H9 (cell line): ENCODE measurements around the gene THSD7B. TPM values are rescaled to one million over a fixed set of nuclear protein-coding genes. Genes with fewer than 3 reads are reported as not detected.

Experiments used
- DNase-seq: peaks from one replicate; pipeline ENCODE4 v3.0.0-alpha.2; 2017
- H2AFZ ChIP-seq: one replicate; pipeline ENCODE4 v1.6.1; 2013; ENCODE audit warnings: mild to moderate bottlenecking, low read length, control low read depth, moderate library complexity
- H2AK5ac ChIP-seq: 2 replicates; pipeline ENCODE4 v1.6.1; 2013; ENCODE audit warnings: low read length, control low read depth, mixed read lengths; ENCODE audit not compliant: insufficient read length
- H2BK120ac ChIP-seq: one replicate; pipeline ENCODE4 v1.6.1; 2013; ENCODE audit warnings: low read depth, mild to moderate bottlenecking, low read length, control low read depth, inconsistent platforms; ENCODE audit not compliant: poor library complexity, severe bottlenecking
- H2BK12ac ChIP-seq: 2 replicates; pipeline ENCODE4 v1.6.1; 2013; ENCODE audit warnings: low read length, control low read depth, mixed read lengths, low read depth; ENCODE audit not compliant: insufficient read length
- H2BK15ac ChIP-seq: 2 replicates; pipeline ENCODE4 v1.6.1; 2013; ENCODE audit warnings: low read depth, low read length, control low read depth
- H2BK20ac ChIP-seq: one replicate; pipeline ENCODE4 v1.6.1; 2013; ENCODE audit warnings: low read depth, mild to moderate bottlenecking, low read length, control low read depth, inconsistent platforms; ENCODE audit not compliant: poor library complexity, severe bottlenecking
- H2BK5ac ChIP-seq: 2 replicates; pipeline ENCODE4 v1.6.1; 2013; ENCODE audit warnings: low read length, control low read depth, mixed read lengths; ENCODE audit not compliant: insufficient read length
- H3K14ac ChIP-seq: 2 replicates; pipeline ENCODE4 v1.6.1; 2013; ENCODE audit warnings: low read length, control low read depth; ENCODE audit not compliant: insufficient read depth
- H3K18ac ChIP-seq: 2 replicates; pipeline ENCODE4 v1.6.1; 2013; ENCODE audit warnings: low read depth, mild to moderate bottlenecking, mixed read lengths, low read length, control low read depth; ENCODE audit not compliant: insufficient read length
- H3K23ac ChIP-seq: 2 replicates; pipeline ENCODE4 v1.6.1; 2013; ENCODE audit warnings: low read length, control low read depth, mixed read lengths, low read depth; ENCODE audit not compliant: insufficient read length
- H3K23me2 ChIP-seq: 2 replicates; pipeline ENCODE4 v1.6.1; 2013; ENCODE audit warnings: low read depth, mild to moderate bottlenecking, mixed read lengths, low read length, control low read depth; ENCODE audit not compliant: insufficient read length, poor library complexity, severe bottlenecking
- H3K27ac ChIP-seq: 2 replicates; pipeline ENCODE4 v1.5.1; 2013; ENCODE audit warnings: low read length, control low read depth, mixed read lengths, low read depth; ENCODE audit not compliant: insufficient read length
- H3K27me3 ChIP-seq: 2 replicates; pipeline ENCODE4 v1.6.1; 2013; ENCODE audit warnings: low read length, control low read depth, inconsistent platforms; ENCODE audit not compliant: insufficient read depth
- H3K4ac ChIP-seq: 2 replicates; pipeline ENCODE4 v1.6.1; 2013; ENCODE audit warnings: low read depth, mild to moderate bottlenecking, control low read depth, inconsistent platforms, low read length, moderate library complexity
- H3K4me1 ChIP-seq: 2 replicates; pipeline ENCODE4 v1.6.1; 2013; ENCODE audit warnings: low read length, control low read depth, inconsistent platforms; ENCODE audit not compliant: insufficient read depth
- H3K4me2 ChIP-seq: 2 replicates; pipeline ENCODE4 v1.6.1; 2013; ENCODE audit warnings: low read length, control low read depth, mixed read lengths; ENCODE audit not compliant: insufficient read length, insufficient read depth
- H3K56ac ChIP-seq: 2 replicates; pipeline ENCODE4 v1.6.1; 2013; ENCODE audit warnings: low read depth, mild to moderate bottlenecking, mixed read lengths, low read length, control low read depth; ENCODE audit not compliant: insufficient read length
- H3K79me1 ChIP-seq: 2 replicates; pipeline ENCODE4 v1.6.1; 2013; ENCODE audit warnings: low read depth, mild to moderate bottlenecking, moderate library complexity, low read length, control low read depth, inconsistent platforms; ENCODE audit not compliant: insufficient read depth, poor library complexity, severe bottlenecking
- H3K79me2 ChIP-seq: 2 replicates; pipeline ENCODE4 v1.6.1; 2013; ENCODE audit warnings: low read length, control low read depth, inconsistent platforms; ENCODE audit not compliant: insufficient read depth
- H3K9ac ChIP-seq: 2 replicates; pipeline ENCODE4 v1.6.1; 2013; ENCODE audit warnings: low read length, control low read depth, mixed read lengths; ENCODE audit not compliant: insufficient read length; ENCODE audit errors: extremely low read depth
- H3K9me3 ChIP-seq: one replicate; pipeline ENCODE4 v1.6.1; 2013; ENCODE audit warnings: low read depth, low read length, inconsistent platforms; ENCODE audit not compliant: control insufficient read depth
- H3T11ph ChIP-seq: one replicate; pipeline ENCODE4 v1.6.1; 2013; ENCODE audit warnings: mild to moderate bottlenecking, low read length, control low read depth, inconsistent platforms
- H4K20me1 ChIP-seq: one replicate; pipeline ENCODE4 v1.6.1; 2013; ENCODE audit not compliant: control insufficient read depth, insufficient read length, insufficient read depth
- H4K5ac ChIP-seq: 2 replicates; pipeline ENCODE4 v1.6.1; 2013; ENCODE audit warnings: low read depth, mild to moderate bottlenecking, mixed read lengths, low read length, control low read depth; ENCODE audit not compliant: insufficient read length
- H4K8ac ChIP-seq: replicated peaks from 2 replicates; pipeline ENCODE4 v1.6.1; 2013; ENCODE audit warnings: low read length, control low read depth, mixed read lengths, low read depth; ENCODE audit not compliant: insufficient read length
- H4K91ac ChIP-seq: 2 replicates; pipeline ENCODE4 v1.6.1; 2013; ENCODE audit warnings: low read depth, mild to moderate bottlenecking, moderate library complexity, mixed read lengths, low read length, control low read depth; ENCODE audit not compliant: insufficient read length
- H3K27ac Mint-ChIP-seq, 3 experiments: 2 replicates in 2 of 3; 3 replicates in 1 of 3; pipeline ENCODE4 v1.8.0; 2020 to 2021; ENCODE audit warnings: mixed read lengths in 3 of 3, mild to moderate bottlenecking in 1 of 3, moderate library complexity in 1 of 3
- H3K27me3 Mint-ChIP-seq: 2 replicates; pipeline ENCODE4 v1.8.0; 2021; ENCODE audit warnings: low read depth, mild to moderate bottlenecking, moderate library complexity, mixed read lengths
- H3K36me3 Mint-ChIP-seq, 3 experiments: 2 replicates in 2 of 3; 3 replicates in 1 of 3; pipeline ENCODE4 v1.8.0; 2020 to 2021; ENCODE audit warnings: low read depth in 3 of 3, mixed read lengths in 3 of 3; ENCODE audit not compliant: insufficient read depth in 1 of 3
- H3K4me1 Mint-ChIP-seq, 2 experiments: 2 replicates each; pipeline ENCODE4 v1.8.0; 2020; ENCODE audit warnings: mixed read lengths in 2 of 2
- H3K4me3 Mint-ChIP-seq, 2 experiments: 2 replicates in 1 of 2; 3 replicates in 1 of 2; pipeline ENCODE4 v1.8.0; 2020 to 2021; ENCODE audit warnings: mild to moderate bottlenecking in 2 of 2, mixed read lengths in 2 of 2, moderate library complexity in 1 of 2
- H3K9me3 Mint-ChIP-seq, 2 experiments: 2 replicates in 1 of 2; 3 replicates in 1 of 2; pipeline ENCODE4 v1.8.0; 2020; ENCODE audit warnings: mild to moderate bottlenecking in 2 of 2, mixed read lengths in 2 of 2, moderate library complexity in 1 of 2
- CTCF ChIP-seq: fragments of 200-600 bp; sonication (generic); conservative IDR thresholded peaks from 3 replicates; pipeline ENCODE4 v1.8.0; 2021; ENCODE audit warnings: antibody characterized with exemption, mild to moderate bottlenecking
- WGBS: extraction: QIAGEN DNeasy Blood & Tissue Kit; methylation state at CpG from one replicate; pipeline ENCODE4 v1.1.7; 2013; ENCODE audit warnings: missing lambda C conversion rate, low lambda C conversion rate, mixed read lengths; ENCODE audit not compliant: insufficient read length; ENCODE audit errors: extremely low coverage; 5-methylcytosine and 5-hydroxymethylcytosine counted together
- total RNA-seq: library from RNA; stranded (reverse); gene quantifications from 2 replicates; pipeline ENCODE4 v1.2.1, GENCODE V29; 2021

Gene THSD7B
- total RNA-seq, 1 experiment from 2014 or later: 0.85 TPM

GRCh38 chr2:137207030-137207429 is 441.7 kb downstream of the THSD7B start:
- Histone ChIP-seq H3T11ph (no peak overlapping the region), H3K27me3 (no peaks in the 10 kb centered on the region), H2BK120ac (no peak overlapping the region), H3K4me1 (peaks cover 10% of the 10 kb centered on the region), H2BK12ac (no peak overlapping the region), H2BK5ac (no peak overlapping the region), H3K23me2 (no peaks in the 10 kb centered on the region), H3K79me1 (no peaks in the 10 kb centered on the region), H4K5ac (no peak overlapping the region), H3K27ac (no peak overlapping the region), H3K18ac (no peak overlapping the region), H2BK15ac (no peak overlapping the region), H2AFZ (no peak overlapping the region), H3K14ac (no peak overlapping the region), H3K4ac (no peak overlapping the region), H3K56ac (no peak overlapping the region), H3K4me2 (peak overlapping the region; percentile 35), H3K79me2 (no peaks in the 10 kb centered on the region), H3K23ac (no peak overlapping the region), H4K20me1 (no peaks in the 10 kb centered on the region), H4K91ac (no peak overlapping the region), H3K9me3 (no peaks in the 10 kb centered on the region), H4K8ac (no peak overlapping the region), H2BK20ac (no peak overlapping the region), H2AK5ac (no peak overlapping the region), H3K9ac (no peak overlapping the region)
- no peaks in the 10 kb centered on the region for H3K27me3 Mint-ChIP-seq
- no peaks in the 10 kb centered on the region for H3K36me3 Mint-ChIP-seq
- no CpG with 5 or more reads among the region's 1 CpG for WGBS
- H3K9me3 Mint-ChIP-seq: no peaks in the 10 kb centered on the region
- no peak for DNase-seq
- TF ChIP-seq CTCF: no peak
- peak overlapping the region; percentile 6 to 22; a peak in 2 of 5 replicates for H3K4me3 Mint-ChIP-seq
- H3K4me1 Mint-ChIP-seq: peaks cover 41 to 51% of the 10 kb centered on the region in 2 experiments
- H3K27ac Mint-ChIP-seq: peak overlapping the region in 1 of 3 experiments; percentile 85; a peak in 2 of 7 replicates
